ENCODE data around the gene DPF3.

GRCh38 chr14:72882463-72882862, 11.4 kb downstream of the DPF3 start:
- TF ChIP-seq CTCF (IDR thresholded peaks at IDR 0.05) (no peak), POLR2A (IDR thresholded peaks at IDR 0.05) (no peak), EP300 (IDR thresholded peaks at IDR 0.05) (no peak), POLR2AphosphoS5 (IDR thresholded peaks at IDR 0.05) (no peak)

Data from suprapubic skin (tissue), 4 donors.